Amygdala (tissue), 56 donors: Measurements from ENCODE around the gene TMEM184A.
A peak's percentile ranks its signal among the peaks of the same experiment; 100 is the strongest.

ENCODE experiments used
- DNase-seq, 56 donors: peaks; one replicate each; lab custom pipeline; 2025; lab: John Stamatoyannopoulos, UW

TMEM184A gene

GRCh38 chr7:1542841-1543747 is 12.9 kb downstream of the TMEM184A start:
- DNase-seq: no peak

- DNase-seq: no peak
These were observed 13.7 kb downstream of the TMEM184A start for GRCh38 chr7:1542329-1542728.

- DNase-seq: no peak
These were observed 14.4 kb downstream of the TMEM184A start for GRCh38 chr7:1541431-1542162.

GRCh38 chr7:1540776-1541271 is 15.2 kb downstream of the TMEM184A start:
- no peak for DNase-seq

GRCh38 chr7:1539882-1540775 is 15.9 kb downstream of the TMEM184A start:
- no peak for DNase-seq

- no peak for DNase-seq
These were observed 16.7 kb downstream of the TMEM184A start for GRCh38 chr7:1539181-1539881.

- DNase-seq: no peak
These were observed 17.3 kb downstream of the TMEM184A start for GRCh38 chr7:1538544-1539180.

GRCh38 chr7:1537535-1538412 is 18.2 kb downstream of the TMEM184A start:
- peak in 43 of 56 donors; percentile 13 to 93 (median 53) for DNase-seq

- peak in 35 of 56 donors; percentile 8 to 89 (median 45) for DNase-seq
These were observed 19.1 kb downstream of the TMEM184A start for GRCh38 chr7:1536743-1537534.

- DNase-seq: no peak
These were observed 19.6 kb downstream of the TMEM184A start for GRCh38 chr7:1536455-1536742.

- peak in 1 of 56 donors; percentile 23 for DNase-seq
These were observed 20.1 kb downstream of the TMEM184A start for GRCh38 chr7:1535701-1536454.

- DNase-seq: no peak
These were observed 20.9 kb downstream of the TMEM184A start for GRCh38 chr7:1535100-1535458.

GRCh38 chr7:1534330-1535099 is 21.5 kb downstream of the TMEM184A start:
- no peak for DNase-seq

- DNase-seq: peak in 1 of 56 donors; percentile 24
These were observed 22.3 kb downstream of the TMEM184A start for GRCh38 chr7:1533547-1534329.

- no peak for DNase-seq
These were observed 22.8 kb downstream of the TMEM184A start for GRCh38 chr7:1533255-1533546.
